ENCODE measurements around the gene B4GALNT4.

GRCh38 chr11:424232-424631 is 54.9 kb downstream of the B4GALNT4 start:
- no peak for TF ChIP-seq EP300 (IDR thresholded peaks at IDR 0.05; ENCODE audit: borderline replicate concordance in 1 of 2, low read depth in 2 of 2, low read length in 2 of 2)
- no peak for TF ChIP-seq ATF3 (IDR thresholded peaks at IDR 0.05; ENCODE audit: insufficient read depth, low read depth, low read length)
- no peak for TF ChIP-seq POLR2AphosphoS5 (IDR thresholded peaks at IDR 0.05; ENCODE audit: low read depth, low read length)
- TF ChIP-seq CHD1 (IDR thresholded peaks at IDR 0.05; ENCODE audit: low read depth, low read length): no peak
- TF ChIP-seq POLR2A (IDR thresholded peaks at IDR 0.05; ENCODE audit: control extremely low read depth in 1 of 2, low read depth in 2 of 2, low read length in 2 of 2): no peak
- no peak for TF ChIP-seq EZH2 (IDR thresholded peaks at IDR 0.05; ENCODE audit: low read depth, low read length, severe bottlenecking)
- no peak for TF ChIP-seq CTCF (IDR thresholded peaks at IDR 0.05; ENCODE audit: control extremely low read depth in 1 of 3, insufficient read depth in 1 of 3, low read depth in 1 of 3, low read length in 3 of 3)
- TF ChIP-seq RFX5 (IDR thresholded peaks at IDR 0.05; ENCODE audit: borderline replicate concordance, low read depth, low read length): no peak
- no peak for TF ChIP-seq KDM5A (IDR thresholded peaks at IDR 0.05; ENCODE audit: low read length)
- TF ChIP-seq KDM1A (IDR thresholded peaks at IDR 0.05; ENCODE audit: borderline replicate concordance, low read length): peak; percentile 57; the same call in 1 of the 2 replicates
- TF ChIP-seq, protein P1, sequence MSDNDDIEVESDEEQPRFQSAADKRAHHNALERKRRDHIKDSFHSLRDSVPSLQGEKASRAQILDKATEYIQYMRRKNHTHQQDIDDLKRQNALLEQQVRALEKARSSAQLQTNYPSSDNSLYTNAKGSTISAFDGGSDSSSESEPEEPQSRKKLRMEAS (IDR thresholded peaks at IDR 0.05): no peak
- TF ChIP-seq BCL11A (IDR thresholded peaks at IDR 0.05; ENCODE audit: low read depth in 2 of 2, low read length in 2 of 2): no peak
- TF ChIP-seq CREB1 (IDR thresholded peaks at IDR 0.05): no peak
- no peak for TF ChIP-seq CHD2 (IDR thresholded peaks at IDR 0.05; ENCODE audit: low read length)

All from H1 (cell line).